Esophagus squamous epithelium (tissue), 4 donors: ENCODE results near the gene EMSY.

ENCODE experiments used
- CTCF ChIP-seq, 6 experiments: fragments of 450-650 bp in 4 of 6; fragments of 200-600 bp in 2 of 6; sonication (generic) in 2 of 6; IDR thresholded peaks; one replicate each; pipeline ENCODE4 v1.5.1; 2016 to 2019; ENCODE audit warnings: antibody characterized with exemption in 6 of 6, mild to moderate bottlenecking in 4 of 6, moderate library complexity in 4 of 6
- POLR2A ChIP-seq, 4 donors: fragments of 450-650 bp; IDR thresholded peaks; one replicate each; pipeline ENCODE4 v1.6.1; 2017; ENCODE audit warnings: antibody characterized with exemption in 4 of 4, mild to moderate bottlenecking in 4 of 4, moderate library complexity in 3 of 4

GRCh38 chr11:76574879-76575278 lies 130.1 kb downstream of the EMSY start:
- TF ChIP-seq CTCF (IDR thresholded peaks at IDR 0.05) (no peak), POLR2A (IDR thresholded peaks at IDR 0.05) (no peak)
